Measurements from ENCODE around the gene SCAMP1. TPM values are rescaled to one million over a fixed set of nuclear protein-coding genes. Genes with fewer than 3 reads are reported as not detected.
A peak's percentile ranks its signal among the peaks of the same experiment; 100 is the strongest.

The SCAMP1 gene
- total RNA-seq, 1 experiment from 2014 or later, result 36.0 TPM

GRCh38 chr5:78483809-78484521 lies 123.5 kb downstream of the SCAMP1 start:
- H3K4me2 ChIP-seq (ENCODE audit: insufficient read depth, insufficient read length, low read length), result no peak overlapping the region
- H3K4ac ChIP-seq (ENCODE audit: low read depth, low read length), result no peak overlapping the region
- H4K20me1 ChIP-seq (ENCODE audit: control insufficient read depth, insufficient read depth, insufficient read length), result no peaks in the 10 kb centered on the region
- no peak overlapping the region for H2BK12ac ChIP-seq (ENCODE audit: insufficient read length, low read depth, low read length)
- H3K14ac ChIP-seq (ENCODE audit: insufficient read depth, low read length), result no peak overlapping the region
- no peak overlapping the region for H2AK5ac ChIP-seq (ENCODE audit: insufficient read length, low read length)
- H3K27ac ChIP-seq (ENCODE audit: insufficient read length, low read depth, low read length), result no peak overlapping the region
- no peak overlapping the region for H3K9ac ChIP-seq (ENCODE audit: extremely low read depth, insufficient read length, low read length)
- no peaks in the 10 kb centered on the region for H3K4me1 ChIP-seq (ENCODE audit: insufficient read depth, low read length)
- Mint-ChIP-seq H3K27ac (peak overlapping the region in 2 of 3 experiments; percentile 41 to 59; a peak in 3 of 7 replicates), H3K9me3 (no peaks in the 10 kb centered on the region), H3K36me3 (ENCODE audit: insufficient read depth in 1 of 3, low read depth in 3 of 3) (peaks cover 18 to 29% (median 21%) of the 10 kb centered on the region in 3 experiments; a peak in 6 of 7 replicates), H3K27me3 (ENCODE audit: low read depth) (no peaks in the 10 kb centered on the region), H3K4me1 (no peaks in the 10 kb centered on the region), H3K4me3 (no peak overlapping the region)
- no peak overlapping the region for H4K91ac ChIP-seq (ENCODE audit: insufficient read length, low read depth, low read length)
- H2BK120ac ChIP-seq (ENCODE audit: low read depth, low read length, poor library complexity, severe bottlenecking), result no peak overlapping the region
- no peak overlapping the region for H2BK15ac ChIP-seq (ENCODE audit: low read depth, low read length)
- no peak overlapping the region for H3K18ac ChIP-seq (ENCODE audit: insufficient read length, low read depth, low read length)
- no peaks in the 10 kb centered on the region for H3K79me2 ChIP-seq (ENCODE audit: insufficient read depth, low read length)
- H3K23ac ChIP-seq (ENCODE audit: insufficient read length, low read depth, low read length), result no peak overlapping the region
- H4K8ac ChIP-seq (replicated peaks; ENCODE audit: insufficient read length, low read depth, low read length), result no peak overlapping the region
- no peak for DNase-seq
- H3T11ph ChIP-seq (ENCODE audit: low read length), result no peak overlapping the region
- no CpG with 5 or more reads among the region's 3 CpGs for WGBS (ENCODE audit: extremely low coverage, insufficient read length, low lambda C conversion rate)
- H3K56ac ChIP-seq (ENCODE audit: insufficient read length, low read depth, low read length), result no peak overlapping the region
- H3K27me3 ChIP-seq (ENCODE audit: insufficient read depth, low read length), result no peaks in the 10 kb centered on the region
- no peaks in the 10 kb centered on the region for H3K9me3 ChIP-seq (ENCODE audit: control insufficient read depth, low read depth, low read length)
- no peak overlapping the region for H2BK5ac ChIP-seq (ENCODE audit: insufficient read length, low read length)
- H2AFZ ChIP-seq (ENCODE audit: low read length), result no peak overlapping the region
- H4K5ac ChIP-seq (ENCODE audit: insufficient read length, low read depth, low read length), result no peak overlapping the region
- no peaks in the 10 kb centered on the region for H3K79me1 ChIP-seq (ENCODE audit: insufficient read depth, low read depth, low read length, poor library complexity, severe bottlenecking)
- H3K23me2 ChIP-seq (ENCODE audit: insufficient read length, low read depth, low read length, poor library complexity, severe bottlenecking), result no peaks in the 10 kb centered on the region
- H2BK20ac ChIP-seq (ENCODE audit: low read depth, low read length, poor library complexity, severe bottlenecking), result no peak overlapping the region
- no peak for TF ChIP-seq CTCF (conservative IDR thresholded peaks at IDR 0.05)
